GM12873 (cell line): Measurements from ENCODE around the gene POU3F4.

Experiments
- CTCF ChIP-seq: IDR thresholded peaks from 2 replicates; pipeline ENCODE4 v1.5.1; 2012; ENCODE audit warnings: low read depth, mild to moderate bottlenecking, moderate library complexity, low read length, control low read depth; ENCODE audit not compliant: insufficient read depth; ENCODE audit errors: missing control alignments

The POU3F4 gene

GRCh38 chrX:83535417-83536196, 27.5 kb downstream of the POU3F4 start:
- TF ChIP-seq CTCF: no peak
